ENCODE data around the gene AOAH. TPM values are rescaled to one million over a fixed set of nuclear protein-coding genes. Genes with fewer than 3 reads are reported as not detected.

The AOAH gene
- total RNA-seq, 6 experiments from 2014 or later: not detected

DNA sequence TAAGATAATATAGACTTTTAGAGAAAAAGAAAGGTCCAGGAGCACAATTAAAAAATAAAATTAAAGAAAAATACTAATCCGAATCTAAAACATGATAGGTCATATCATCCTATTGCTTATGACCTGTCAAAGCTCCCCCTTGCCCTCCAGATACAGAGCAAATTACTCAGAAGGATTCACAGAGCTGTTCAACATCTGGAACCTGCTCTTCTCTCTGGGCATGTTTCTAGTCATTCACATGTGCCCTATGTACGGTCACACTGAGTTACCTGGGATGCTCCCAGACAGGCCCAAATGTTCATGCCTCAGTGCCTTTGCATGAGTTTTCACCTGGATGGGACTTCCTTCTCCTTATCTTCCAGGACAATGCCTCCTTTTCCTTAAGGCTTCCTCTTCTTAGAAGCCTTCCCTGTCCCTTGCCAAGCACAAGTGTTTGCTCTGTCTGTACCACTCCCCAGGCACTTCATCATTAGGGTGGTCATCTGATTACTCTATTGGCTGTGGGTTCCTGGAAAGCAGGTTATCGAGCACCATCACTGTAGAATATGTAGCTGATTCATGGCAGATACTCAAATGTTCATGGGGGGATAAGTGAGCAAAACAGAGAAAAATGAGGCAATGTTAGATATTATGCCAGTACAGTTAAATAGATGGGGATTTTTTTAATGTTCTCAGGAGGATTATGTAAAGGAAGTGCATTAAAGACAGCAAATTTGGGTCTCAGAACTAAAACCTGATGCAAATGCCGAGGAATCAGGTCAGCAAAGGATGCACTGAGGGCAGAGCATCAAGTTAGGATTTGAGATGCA lies 12.0 kb upstream of the AOAH start:
- Mint-ChIP-seq H3K27me3 (ENCODE audit: insufficient read depth) (no peaks in the 10 kb centered on the region; the same call in 1 of the 2 replicates), H3K4me3 (no peak overlapping the region), H3K27ac (no peak overlapping the region), H3K4me1 (ENCODE audit: low read depth) (no peaks in the 10 kb centered on the region), H3K9me3 (peaks cover 40% of the 10 kb centered on the region), H3K36me3 (ENCODE audit: low read depth) (no peaks in the 10 kb centered on the region; the same call in 1 of the 2 replicates)
- no peak for DNase-seq
- TF ChIP-seq, protein P1, sequence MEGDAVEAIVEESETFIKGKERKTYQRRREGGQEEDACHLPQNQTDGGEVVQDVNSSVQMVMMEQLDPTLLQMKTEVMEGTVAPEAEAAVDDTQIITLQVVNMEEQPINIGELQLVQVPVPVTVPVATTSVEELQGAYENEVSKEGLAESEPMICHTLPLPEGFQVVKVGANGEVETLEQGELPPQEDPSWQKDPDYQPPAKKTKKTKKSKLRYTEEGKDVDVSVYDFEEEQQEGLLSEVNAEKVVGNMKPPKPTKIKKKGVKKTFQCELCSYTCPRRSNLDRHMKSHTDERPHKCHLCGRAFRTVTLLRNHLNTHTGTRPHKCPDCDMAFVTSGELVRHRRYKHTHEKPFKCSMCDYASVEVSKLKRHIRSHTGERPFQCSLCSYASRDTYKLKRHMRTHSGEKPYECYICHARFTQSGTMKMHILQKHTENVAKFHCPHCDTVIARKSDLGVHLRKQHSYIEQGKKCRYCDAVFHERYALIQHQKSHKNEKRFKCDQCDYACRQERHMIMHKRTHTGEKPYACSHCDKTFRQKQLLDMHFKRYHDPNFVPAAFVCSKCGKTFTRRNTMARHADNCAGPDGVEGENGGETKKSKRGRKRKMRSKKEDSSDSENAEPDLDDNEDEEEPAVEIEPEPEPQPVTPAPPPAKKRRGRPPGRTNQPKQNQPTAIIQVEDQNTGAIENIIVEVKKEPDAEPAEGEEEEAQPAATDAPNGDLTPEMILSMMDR (IDR thresholded peaks at IDR 0.05): no peak

DNA sequence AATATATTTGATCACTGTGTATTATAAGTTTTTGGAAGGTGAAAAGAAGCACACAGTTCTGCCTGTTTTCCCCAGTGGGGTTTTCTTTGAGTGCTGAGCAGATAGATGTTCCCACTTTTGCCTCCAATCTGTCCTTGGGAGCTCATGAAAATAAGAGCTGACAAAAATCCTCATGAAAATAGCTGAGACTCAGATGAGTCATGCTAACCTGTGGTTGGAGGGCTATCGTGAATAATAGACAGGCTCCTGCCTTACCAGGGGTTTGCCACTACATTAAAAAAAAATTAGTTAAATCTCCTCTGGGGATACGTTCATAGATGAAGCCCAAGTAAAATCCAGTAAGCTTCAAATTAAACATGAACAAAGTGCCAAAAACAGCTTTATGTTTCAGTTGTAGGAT lies 10.9 kb upstream of the AOAH start:
- Mint-ChIP-seq H3K27me3 (ENCODE audit: insufficient read depth) (no peaks in the 10 kb centered on the region; the same call in 1 of the 2 replicates), H3K9me3 (peaks cover 43% of the 10 kb centered on the region), H3K4me1 (ENCODE audit: low read depth) (no peaks in the 10 kb centered on the region), H3K4me3 (no peak overlapping the region), H3K36me3 (ENCODE audit: low read depth) (no peaks in the 10 kb centered on the region; the same call in 1 of the 2 replicates), H3K27ac (no peak overlapping the region)
- DNase-seq: no peak
- TF ChIP-seq, protein P1 (IDR thresholded peaks at IDR 0.05): no peak

DNA sequence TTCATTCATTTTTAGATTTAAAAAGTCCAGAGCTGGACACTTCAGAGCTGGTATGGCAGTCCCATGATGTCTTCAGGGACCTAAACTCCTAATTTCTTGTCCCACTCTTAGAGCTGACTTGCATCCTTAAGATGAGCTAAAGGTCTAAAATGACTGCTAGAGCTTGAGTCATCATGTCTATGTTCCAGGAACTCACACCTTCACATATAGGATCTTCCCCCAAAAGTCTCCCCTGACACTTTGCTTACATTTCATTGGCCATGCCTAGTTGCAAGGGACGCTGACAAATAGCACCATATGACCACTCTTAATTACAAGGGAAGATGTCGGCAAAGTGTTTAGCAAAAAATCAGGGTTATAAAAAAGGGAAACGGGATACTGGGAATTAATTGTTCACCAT lies 10.4 kb upstream of the AOAH start:
- no peak for DNase-seq
- H3K36me3 Mint-ChIP-seq (ENCODE audit: low read depth): no peaks in the 10 kb centered on the region; the same call in 1 of the 2 replicates
- H3K4me1 Mint-ChIP-seq (ENCODE audit: low read depth): no peaks in the 10 kb centered on the region
- H3K4me3 Mint-ChIP-seq: no peak overlapping the region
- no peaks in the 10 kb centered on the region; the same call in 1 of the 2 replicates for H3K27me3 Mint-ChIP-seq (ENCODE audit: insufficient read depth)
- peaks cover 40% of the 10 kb centered on the region for H3K9me3 Mint-ChIP-seq
- no peak overlapping the region for H3K27ac Mint-ChIP-seq
- TF ChIP-seq, protein P1 (IDR thresholded peaks at IDR 0.05): no peak

DNA sequence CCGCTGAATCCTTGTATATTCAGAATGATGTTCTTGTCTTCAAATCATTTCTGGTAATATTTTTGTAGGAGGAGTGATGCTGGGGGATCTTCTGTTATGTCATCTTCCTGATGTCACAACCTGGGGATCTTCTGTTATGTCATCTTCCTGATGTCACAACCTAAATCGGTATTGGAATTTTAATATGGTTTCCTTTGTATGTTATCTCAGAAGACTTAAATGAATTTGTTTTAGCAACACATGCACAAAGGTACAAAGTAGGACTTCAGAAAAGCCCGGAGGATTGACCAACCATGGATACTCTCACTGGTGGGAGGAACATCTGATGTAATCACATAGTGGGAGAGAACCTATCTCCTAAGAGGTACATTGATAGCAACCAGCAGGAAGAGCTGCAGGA lies 9.1 kb upstream of the AOAH start:
- Mint-ChIP-seq H3K36me3 (ENCODE audit: low read depth) (no peaks in the 10 kb centered on the region; the same call in 1 of the 2 replicates), H3K4me3 (no peak overlapping the region), H3K4me1 (ENCODE audit: low read depth) (no peaks in the 10 kb centered on the region), H3K27me3 (ENCODE audit: insufficient read depth) (no peaks in the 10 kb centered on the region; the same call in 1 of the 2 replicates), H3K27ac (no peak overlapping the region), H3K9me3 (peaks cover 36% of the 10 kb centered on the region)
- DNase-seq: no peak
- TF ChIP-seq, protein P1 (IDR thresholded peaks at IDR 0.05): no peak

DNA sequence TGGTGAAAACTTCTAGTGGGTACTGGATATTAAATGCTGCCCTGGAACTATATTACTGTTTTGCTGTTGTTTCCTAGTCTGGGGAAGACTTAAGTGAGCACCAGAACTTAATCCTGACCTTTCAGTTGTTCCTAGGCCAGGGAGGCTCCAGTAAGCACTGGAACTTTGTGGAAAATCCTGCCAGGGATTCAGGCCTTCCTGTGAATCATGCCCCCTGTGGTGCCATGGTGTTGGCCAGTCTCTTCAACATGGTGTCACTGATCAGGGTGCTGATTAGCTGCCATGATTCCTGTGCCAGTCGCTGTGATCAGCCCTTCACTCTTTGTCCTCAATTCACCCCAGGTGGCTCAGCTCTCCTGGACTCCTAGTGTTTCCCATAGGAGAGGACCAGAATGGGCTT lies 8.5 kb upstream of the AOAH start:
- H3K4me3 Mint-ChIP-seq: no peak overlapping the region
- no peak for DNase-seq
- TF ChIP-seq, protein P1 (IDR thresholded peaks at IDR 0.05): no peak

More for the DNA sequence above, 8.5 kb upstream of the AOAH start:
- Mint-ChIP-seq H3K27me3 (ENCODE audit: insufficient read depth) (no peaks in the 10 kb centered on the region; the same call in 1 of the 2 replicates), H3K36me3 (ENCODE audit: low read depth) (no peaks in the 10 kb centered on the region; the same call in 1 of the 2 replicates), H3K4me1 (ENCODE audit: low read depth) (no peaks in the 10 kb centered on the region), H3K27ac (no peak overlapping the region), H3K9me3 (peaks cover 40% of the 10 kb centered on the region)

Measured in HFFc6 (cell line).